CD4-positive, alpha-beta T cell (primary cell): ENCODE measurements around the gene WDFY2. TPM values are rescaled to one million over a fixed set of nuclear protein-coding genes. Genes with fewer than 3 reads are reported as not detected.
A peak's percentile ranks its signal among the peaks of the same experiment; 100 is the strongest.

Experiments
- ATAC-seq: fragments of 200-7000 bp; cut with Tn5 transposase; one replicate; pipeline ENCODE4 v1.10.0; 2022; ENCODE audit warnings: mild to moderate bottlenecking; ENCODE audit not compliant: poor library complexity
- CTCF ChIA-PET: fragments of 350-600 bp; sonication (Branson Sonifier 250); formaldehyde crosslinking; loops from one replicate; lab custom pipeline; 2021; ENCODE audit warnings: antibody characterized with exemption, inconsistent platforms; lab: Charles Lee
- POLR2A ChIA-PET: fragments of 350-600 bp; sonication (Branson Sonifier 250); formaldehyde crosslinking; loops from one replicate; lab custom pipeline; 2021; ENCODE audit warnings: antibody characterized with exemption, inconsistent platforms; lab: Charles Lee
- DNase-seq, 14 experiments: peaks; one replicate each; pipeline ENCODE4 v3.0.0-alpha.2; 2013 to 2020; ENCODE audit warnings: mixed read lengths in 2 of 14
- H3K27ac ChIP-seq, 2 donors: one replicate each; pipeline versions ENCODE4 v1.5.1 to v1.7.0; 2013; ENCODE audit warnings: low read length in 2 of 2, low read depth in 1 of 2, mild to moderate bottlenecking in 1 of 2
- H3K27me3 ChIP-seq, 2 experiments: 1 replicate in 1 of 2; 2 replicates in 1 of 2; pipeline versions ENCODE4 v1.6.1 to v1.7.0; 2013; ENCODE audit warnings: low read length in 2 of 2, control low read depth in 1 of 2, mild to moderate bottlenecking in 1 of 2, moderate library complexity in 1 of 2; ENCODE audit not compliant: insufficient read depth in 2 of 2, control insufficient read depth in 1 of 2
- H3K36me3 ChIP-seq: one replicate; pipeline ENCODE4 v1.6.1; 2013; ENCODE audit warnings: low read length, control low read depth; ENCODE audit not compliant: insufficient read depth
- H3K4me1 ChIP-seq: one replicate; pipeline ENCODE4 v1.6.1; 2013; ENCODE audit warnings: low read length, control low read depth; ENCODE audit not compliant: insufficient read depth
- H3K4me3 ChIP-seq: one replicate; pipeline ENCODE4 v1.5.1; 2013; ENCODE audit warnings: mild to moderate bottlenecking, low read length, moderate library complexity
- H3K9me3 ChIP-seq, 2 experiments: 1 replicate in 1 of 2; 2 replicates in 1 of 2; pipeline versions ENCODE4 v1.6.1 to v1.7.0; 2013; ENCODE audit warnings: low read length in 2 of 2, mild to moderate bottlenecking in 2 of 2, control low read depth in 1 of 2, moderate library complexity in 1 of 2; ENCODE audit not compliant: control insufficient read depth in 1 of 2, insufficient read depth in 1 of 2
- H3K27ac Mint-ChIP-seq: one replicate; pipeline ENCODE4 v1.8.0; 2020; ENCODE audit warnings: mixed read lengths
- H3K27me3 Mint-ChIP-seq: one replicate; pipeline ENCODE4 v1.8.0; 2021; ENCODE audit warnings: mixed read lengths
- H3K36me3 Mint-ChIP-seq: one replicate; pipeline ENCODE4 v1.8.0; 2021; ENCODE audit warnings: low read depth, mixed read lengths
- H3K4me1 Mint-ChIP-seq: one replicate; pipeline ENCODE4 v1.8.0; 2021; ENCODE audit warnings: low read depth, mixed read lengths
- H3K4me3 Mint-ChIP-seq: one replicate; pipeline ENCODE4 v1.8.0; 2020; ENCODE audit warnings: mild to moderate bottlenecking, mixed read lengths
- H3K9me3 Mint-ChIP-seq: one replicate; pipeline ENCODE4 v1.8.0; 2020; ENCODE audit warnings: mixed read lengths
- intact Hi-C, 2 experiments: fragments of 100-400 bp; cut with DNase I in 1 of 2; cut with micrococcal nuclease in 1 of 2; formaldehyde crosslinking; loops; one replicate each; pipeline versions ENCODE4 v1.15.1 to v1.9.0; 2023 to 2025; cut with DNase I, micrococcal nuclease
- total RNA-seq, 174 experiments: library from RNA in 2 of 174; stranded (reverse) in 2 of 174; gene quantifications; one replicate each; pipeline ENCODE4 v1.2.3 and lab custom pipeline; 2021 to 2026
- TF ChIP-seq, protein P1 (sequence below): fragments of 200-600 bp; IDR thresholded peaks from one replicate; pipeline ENCODE4 v1.8.0; 2022; ENCODE audit warnings: antibody characterized with exemption, mild to moderate bottlenecking

Gene WDFY2
- total RNA-seq, 2 experiments from 2014 or later, result 21.4 to 21.9 TPM

DNA sequence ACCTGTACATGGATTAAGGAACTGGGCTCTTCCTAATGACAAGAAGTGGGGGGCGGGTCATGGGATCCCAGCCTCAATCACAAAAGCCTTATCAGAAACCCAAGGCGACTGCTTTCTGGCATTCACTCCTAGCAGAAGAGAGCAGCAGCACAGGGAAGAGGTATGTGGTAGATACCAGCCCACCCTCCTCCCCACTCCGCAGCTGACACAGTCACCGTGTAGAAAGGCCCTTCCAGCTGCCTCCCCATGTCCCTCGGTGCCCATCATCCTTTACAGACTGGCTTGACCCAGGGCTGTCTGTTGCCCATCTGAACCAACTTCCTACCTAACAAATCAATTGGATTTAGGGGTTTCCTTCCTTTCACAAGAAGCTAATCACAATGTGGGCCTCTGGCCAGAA, 222.8 kb downstream of the WDFY2 start:
- H3K27me3 Mint-ChIP-seq, result no peaks in the 10 kb centered on the region
- Histone ChIP-seq H3K27me3 (no peaks in the 10 kb centered on the region), H3K27ac (no peak overlapping the region), H3K4me3 (no peak overlapping the region), H3K4me1 (peaks cover 54% of the 10 kb centered on the region), H3K9me3 (peaks cover 0 to 3% of the 10 kb centered on the region in 2 experiments), H3K36me3 (peaks cover 21% of the 10 kb centered on the region)
- POLR2A ChIA-PET, result interaction anchor here (0.7 to 4.2 kb wide), 6 partner anchors 8 to 354 kb away, joined by 4 to 42 read pairs (median 16); partner anchors contain the start of gene INTS6
- H3K9me3 Mint-ChIP-seq, result no peaks in the 10 kb centered on the region
- CTCF ChIA-PET, result interaction anchor here (1.6 kb wide), 1 partner anchor 10 kb away, joined by 5 read pairs; no protein-coding TSS in a partner anchor
- H3K4me3 Mint-ChIP-seq, result no peak overlapping the region
- TF ChIP-seq, protein P1, sequence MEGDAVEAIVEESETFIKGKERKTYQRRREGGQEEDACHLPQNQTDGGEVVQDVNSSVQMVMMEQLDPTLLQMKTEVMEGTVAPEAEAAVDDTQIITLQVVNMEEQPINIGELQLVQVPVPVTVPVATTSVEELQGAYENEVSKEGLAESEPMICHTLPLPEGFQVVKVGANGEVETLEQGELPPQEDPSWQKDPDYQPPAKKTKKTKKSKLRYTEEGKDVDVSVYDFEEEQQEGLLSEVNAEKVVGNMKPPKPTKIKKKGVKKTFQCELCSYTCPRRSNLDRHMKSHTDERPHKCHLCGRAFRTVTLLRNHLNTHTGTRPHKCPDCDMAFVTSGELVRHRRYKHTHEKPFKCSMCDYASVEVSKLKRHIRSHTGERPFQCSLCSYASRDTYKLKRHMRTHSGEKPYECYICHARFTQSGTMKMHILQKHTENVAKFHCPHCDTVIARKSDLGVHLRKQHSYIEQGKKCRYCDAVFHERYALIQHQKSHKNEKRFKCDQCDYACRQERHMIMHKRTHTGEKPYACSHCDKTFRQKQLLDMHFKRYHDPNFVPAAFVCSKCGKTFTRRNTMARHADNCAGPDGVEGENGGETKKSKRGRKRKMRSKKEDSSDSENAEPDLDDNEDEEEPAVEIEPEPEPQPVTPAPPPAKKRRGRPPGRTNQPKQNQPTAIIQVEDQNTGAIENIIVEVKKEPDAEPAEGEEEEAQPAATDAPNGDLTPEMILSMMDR, result no peak
- H3K4me1 Mint-ChIP-seq, result peaks cover 60% of the 10 kb centered on the region
- intact Hi-C loops, result loop anchor here in 1 of 2 experiments (5.0 kb wide), 1 partner anchor 35 kb away; no protein-coding TSS in a partner anchor
- ATAC-seq, result no peak
- DNase-seq, result no peak
- peaks cover 53% of the 10 kb centered on the region for H3K36me3 Mint-ChIP-seq
- peak overlapping the region; percentile 99 for H3K27ac Mint-ChIP-seq

DNA sequence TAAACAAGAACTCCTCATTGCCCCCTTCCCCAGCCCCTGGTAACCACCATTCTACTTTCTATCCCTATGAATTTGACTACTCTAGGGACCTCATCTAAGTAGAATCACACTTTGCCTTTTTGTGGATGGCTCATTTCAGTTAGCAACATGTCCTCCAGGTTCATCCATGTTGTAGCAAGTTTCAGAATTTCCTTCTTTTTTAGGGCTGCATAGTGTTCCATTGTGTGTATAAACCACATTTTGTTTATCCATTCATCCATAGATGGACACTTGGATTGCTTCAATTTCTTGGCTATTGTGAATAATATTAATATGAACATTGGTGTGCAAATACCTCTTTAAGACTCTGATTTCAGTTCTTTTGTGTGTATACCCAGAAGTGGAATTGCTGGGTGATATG, 224.5 kb downstream of the WDFY2 start:
- Histone ChIP-seq H3K9me3 (peaks cover 0 to 3% of the 10 kb centered on the region in 2 experiments), H3K36me3 (peaks cover 35% of the 10 kb centered on the region), H3K4me3 (no peak overlapping the region), H3K27ac (no peak overlapping the region), H3K27me3 (no peaks in the 10 kb centered on the region), H3K4me1 (peaks cover 46% of the 10 kb centered on the region)
- H3K27me3 Mint-ChIP-seq, result no peaks in the 10 kb centered on the region
- intact Hi-C loops, result loop anchor here in 1 of 2 experiments (5.0 kb wide), 1 partner anchor 33 kb away; no protein-coding TSS in a partner anchor
- no peaks in the 10 kb centered on the region for H3K9me3 Mint-ChIP-seq
- peaks cover 66% of the 10 kb centered on the region for H3K36me3 Mint-ChIP-seq
- ChIA-PET CTCF (no interaction called here), POLR2A (interaction anchor here (8.1 kb wide), 1 partner anchor 17 kb away, joined by 110 read pairs; no protein-coding TSS in a partner anchor)
- DNase-seq (no peak), ATAC-seq (no peak)
- H3K27ac Mint-ChIP-seq, result peak overlapping the region; percentile 99
- peaks cover 63% of the 10 kb centered on the region for H3K4me1 Mint-ChIP-seq
- H3K4me3 Mint-ChIP-seq, result no peak overlapping the region
- TF ChIP-seq, protein P1, result no peak

DNA sequence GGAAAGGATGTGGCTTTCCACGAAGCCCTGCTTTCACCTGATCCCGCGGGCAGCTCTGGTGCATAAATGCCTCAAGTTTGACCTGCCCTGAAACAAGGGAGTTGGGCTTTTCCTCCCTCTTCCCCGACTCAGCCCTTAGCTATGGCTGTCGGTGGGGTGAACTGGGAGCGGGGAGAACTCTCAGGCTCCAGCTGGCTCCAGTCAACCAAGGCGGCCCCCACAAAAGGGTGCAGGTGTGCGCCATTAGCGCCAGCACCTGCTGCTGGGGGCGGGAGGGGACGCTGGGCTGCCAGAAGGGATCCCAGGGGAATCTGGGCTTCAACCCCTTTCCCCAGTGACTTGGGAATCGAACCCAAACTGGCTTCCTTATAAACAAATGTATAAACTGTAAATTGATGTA, 226.8 kb downstream of the WDFY2 start:
- peaks cover 35% of the 10 kb centered on the region for H3K36me3 ChIP-seq

More for the DNA sequence above, 226.8 kb downstream of the WDFY2 start:
- Mint-ChIP-seq H3K4me1 (peaks cover 65% of the 10 kb centered on the region), H3K36me3 (peaks cover 73% of the 10 kb centered on the region), H3K27ac (peak overlapping the region; percentile 89), H3K27me3 (no peaks in the 10 kb centered on the region), H3K9me3 (no peaks in the 10 kb centered on the region), H3K4me3 (no peak overlapping the region)
- Histone ChIP-seq H3K4me3 (no peak overlapping the region), H3K27me3 (no peaks in the 10 kb centered on the region), H3K4me1 (peaks cover 46% of the 10 kb centered on the region), H3K9me3 (peaks cover 0 to 3% of the 10 kb centered on the region in 2 experiments), H3K27ac (peak overlapping the region in 1 of 2 donors; percentile 13)
- DNase-seq, result no peak
- TF ChIP-seq, protein P1, result no peak
- intact Hi-C loops, result loop anchor here in 1 of 2 experiments (10.0 kb wide), 2 partner anchors 644 to 844 kb away; partner anchors contain the start of genes CKAP2, SUGT1 and VPS36
- no peak for ATAC-seq
- CTCF ChIA-PET, result interaction anchor here (0.9 kb wide), 1 partner anchor 9 kb away, joined by 3 read pairs; no protein-coding TSS in a partner anchor
- POLR2A ChIA-PET, result interaction anchor here (1.4 to 8.1 kb wide), 2 partner anchors 14 to 21 kb away, joined by 4 to 110 read pairs; no protein-coding TSS in a partner anchor
